ENCODE data around the gene CPNE7. TPM values are rescaled to one million over a fixed set of nuclear protein-coding genes. Genes with fewer than 3 reads are reported as not detected.

The CPNE7 gene
- total and polyA plus RNA-seq, 2 of the 13 experiments (the other 11 are each of a cell fraction or from before 2014, with no cell fraction given), result 0.59 TPM; not detected in 1

DNA sequence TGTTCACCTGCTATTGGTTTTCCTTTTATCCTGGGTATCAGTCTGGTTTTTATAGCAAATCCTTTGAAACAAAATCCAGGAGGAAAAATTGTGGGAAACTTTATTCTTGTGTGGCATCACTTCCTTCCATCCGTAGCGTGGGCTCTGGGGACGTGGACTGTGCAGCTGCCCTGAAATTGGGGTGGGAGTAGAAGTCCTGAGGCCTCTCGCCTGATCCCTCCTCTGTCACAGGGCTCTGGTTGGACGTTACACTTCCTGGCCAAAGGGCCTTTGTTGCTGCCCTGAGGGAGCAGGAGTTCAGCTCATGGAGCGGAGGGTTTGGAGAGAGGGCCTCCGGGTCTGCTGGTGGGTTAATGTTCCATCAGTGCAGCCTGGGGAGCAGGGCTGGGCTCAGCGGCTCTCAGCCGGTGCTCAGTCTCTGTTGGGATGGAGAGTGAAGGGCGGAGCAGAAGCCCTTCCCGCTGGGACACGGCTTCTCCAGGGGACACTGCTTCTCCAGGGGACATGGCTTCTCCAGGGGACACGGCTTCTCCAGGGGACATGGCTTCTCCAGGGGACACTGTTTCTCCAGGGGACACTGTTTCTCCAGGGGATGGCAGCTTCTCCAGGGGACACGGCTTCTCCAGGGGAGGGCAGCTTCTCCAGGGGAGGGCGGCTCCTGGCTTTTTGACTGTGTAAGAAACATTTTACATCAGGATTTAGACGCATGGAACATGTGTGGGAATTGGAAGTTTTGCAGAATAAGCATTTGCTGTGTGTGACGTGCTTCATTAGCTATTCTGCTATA lies 30.3 kb upstream of the CPNE7 start (continued):
- TF ChIP-seq MBNL3 (CRISPR knock-in tag; conservative IDR thresholded peaks at IDR 0.05) (no peak), ZNF251 (CRISPR knock-in tag; IDR thresholded peaks at IDR 0.05) (no peak), ZNF556 (CRISPR knock-in tag; IDR thresholded peaks at IDR 0.05; ENCODE audit: borderline replicate concordance) (peak; percentile 70), IRX3 (CRISPR knock-in tag; IDR thresholded peaks at IDR 0.05; ENCODE audit: borderline replicate concordance, low read depth) (0 out of 2 replicates have a peak, but pooled peaks have one; percentile 52), RXRB (CRISPR knock-in tag; IDR thresholded peaks at IDR 0.05; ENCODE audit: borderline replicate concordance) (peak; percentile 85), MATR3 (CRISPR knock-in tag; IDR thresholded peaks at IDR 0.05) (no peak), BORCS8-MEF2B (CRISPR knock-in tag; IDR thresholded peaks at IDR 0.05) (peak; percentile 54), ZNF160 (CRISPR knock-in tag; IDR thresholded peaks at IDR 0.05) (peak; percentile 30; the same call in 1 of the 2 replicates)
- TF ChIP-seq, protein P1, sequence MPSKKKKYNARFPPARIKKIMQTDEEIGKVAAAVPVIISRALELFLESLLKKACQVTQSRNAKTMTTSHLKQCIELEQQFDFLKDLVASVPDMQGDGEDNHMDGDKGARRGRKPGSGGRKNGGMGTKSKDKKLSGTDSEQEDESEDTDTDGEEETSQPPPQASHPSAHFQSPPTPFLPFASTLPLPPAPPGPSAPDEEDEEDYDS (CRISPR knock-in tag; IDR thresholded peaks at IDR 0.05), result no peak
- TF ChIP-seq, protein P2, sequence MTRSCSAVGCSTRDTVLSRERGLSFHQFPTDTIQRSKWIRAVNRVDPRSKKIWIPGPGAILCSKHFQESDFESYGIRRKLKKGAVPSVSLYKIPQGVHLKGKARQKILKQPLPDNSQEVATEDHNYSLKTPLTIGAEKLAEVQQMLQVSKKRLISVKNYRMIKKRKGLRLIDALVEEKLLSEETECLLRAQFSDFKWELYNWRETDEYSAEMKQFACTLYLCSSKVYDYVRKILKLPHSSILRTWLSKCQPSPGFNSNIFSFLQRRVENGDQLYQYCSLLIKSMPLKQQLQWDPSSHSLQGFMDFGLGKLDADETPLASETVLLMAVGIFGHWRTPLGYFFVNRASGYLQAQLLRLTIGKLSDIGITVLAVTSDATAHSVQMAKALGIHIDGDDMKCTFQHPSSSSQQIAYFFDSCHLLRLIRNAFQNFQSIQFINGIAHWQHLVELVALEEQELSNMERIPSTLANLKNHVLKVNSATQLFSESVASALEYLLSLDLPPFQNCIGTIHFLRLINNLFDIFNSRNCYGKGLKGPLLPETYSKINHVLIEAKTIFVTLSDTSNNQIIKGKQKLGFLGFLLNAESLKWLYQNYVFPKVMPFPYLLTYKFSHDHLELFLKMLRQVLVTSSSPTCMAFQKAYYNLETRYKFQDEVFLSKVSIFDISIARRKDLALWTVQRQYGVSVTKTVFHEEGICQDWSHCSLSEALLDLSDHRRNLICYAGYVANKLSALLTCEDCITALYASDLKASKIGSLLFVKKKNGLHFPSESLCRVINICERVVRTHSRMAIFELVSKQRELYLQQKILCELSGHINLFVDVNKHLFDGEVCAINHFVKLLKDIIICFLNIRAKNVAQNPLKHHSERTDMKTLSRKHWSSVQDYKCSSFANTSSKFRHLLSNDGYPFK (CRISPR knock-in tag; IDR thresholded peaks at IDR 0.05; ENCODE audit: borderline replicate concordance), result peak; percentile 8; the same call in 1 of the 2 replicates
- TF ChIP-seq, protein P3, sequence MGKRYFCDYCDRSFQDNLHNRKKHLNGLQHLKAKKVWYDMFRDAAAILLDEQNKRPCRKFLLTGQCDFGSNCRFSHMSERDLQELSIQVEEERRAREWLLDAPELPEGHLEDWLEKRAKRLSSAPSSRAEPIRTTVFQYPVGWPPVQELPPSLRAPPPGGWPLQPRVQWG (CRISPR knock-in tag; IDR thresholded peaks at IDR 0.05; ENCODE audit: borderline replicate concordance, low read depth), result no peak
- TF ChIP-seq, protein P4, sequence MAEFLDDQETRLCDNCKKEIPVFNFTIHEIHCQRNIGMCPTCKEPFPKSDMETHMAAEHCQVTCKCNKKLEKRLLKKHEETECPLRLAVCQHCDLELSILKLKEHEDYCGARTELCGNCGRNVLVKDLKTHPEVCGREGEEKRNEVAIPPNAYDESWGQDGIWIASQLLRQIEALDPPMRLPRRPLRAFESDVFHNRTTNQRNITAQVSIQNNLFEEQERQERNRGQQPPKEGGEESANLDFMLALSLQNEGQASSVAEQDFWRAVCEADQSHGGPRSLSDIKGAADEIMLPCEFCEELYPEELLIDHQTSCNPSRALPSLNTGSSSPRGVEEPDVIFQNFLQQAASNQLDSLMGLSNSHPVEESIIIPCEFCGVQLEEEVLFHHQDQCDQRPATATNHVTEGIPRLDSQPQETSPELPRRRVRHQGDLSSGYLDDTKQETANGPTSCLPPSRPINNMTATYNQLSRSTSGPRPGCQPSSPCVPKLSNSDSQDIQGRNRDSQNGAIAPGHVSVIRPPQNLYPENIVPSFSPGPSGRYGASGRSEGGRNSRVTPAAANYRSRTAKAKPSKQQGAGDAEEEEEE (CRISPR knock-in tag; IDR thresholded peaks at IDR 0.05; ENCODE audit: borderline replicate concordance), result no peak
- TF ChIP-seq, protein P5, sequence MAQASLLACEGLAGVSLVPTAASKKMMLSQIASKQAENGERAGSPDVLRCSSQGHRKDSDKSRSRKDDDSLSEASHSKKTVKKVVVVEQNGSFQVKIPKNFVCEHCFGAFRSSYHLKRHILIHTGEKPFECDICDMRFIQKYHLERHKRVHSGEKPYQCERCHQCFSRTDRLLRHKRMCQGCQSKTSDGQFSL (CRISPR knock-in tag; IDR thresholded peaks at IDR 0.05), result no peak
- TF ChIP-seq, protein P6, sequence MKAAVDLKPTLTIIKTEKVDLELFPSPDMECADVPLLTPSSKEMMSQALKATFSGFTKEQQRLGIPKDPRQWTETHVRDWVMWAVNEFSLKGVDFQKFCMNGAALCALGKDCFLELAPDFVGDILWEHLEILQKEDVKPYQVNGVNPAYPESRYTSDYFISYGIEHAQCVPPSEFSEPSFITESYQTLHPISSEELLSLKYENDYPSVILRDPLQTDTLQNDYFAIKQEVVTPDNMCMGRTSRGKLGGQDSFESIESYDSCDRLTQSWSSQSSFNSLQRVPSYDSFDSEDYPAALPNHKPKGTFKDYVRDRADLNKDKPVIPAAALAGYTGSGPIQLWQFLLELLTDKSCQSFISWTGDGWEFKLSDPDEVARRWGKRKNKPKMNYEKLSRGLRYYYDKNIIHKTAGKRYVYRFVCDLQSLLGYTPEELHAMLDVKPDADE (CRISPR knock-in tag; IDR thresholded peaks at IDR 0.05), result no peak
- TF ChIP-seq, protein P7, sequence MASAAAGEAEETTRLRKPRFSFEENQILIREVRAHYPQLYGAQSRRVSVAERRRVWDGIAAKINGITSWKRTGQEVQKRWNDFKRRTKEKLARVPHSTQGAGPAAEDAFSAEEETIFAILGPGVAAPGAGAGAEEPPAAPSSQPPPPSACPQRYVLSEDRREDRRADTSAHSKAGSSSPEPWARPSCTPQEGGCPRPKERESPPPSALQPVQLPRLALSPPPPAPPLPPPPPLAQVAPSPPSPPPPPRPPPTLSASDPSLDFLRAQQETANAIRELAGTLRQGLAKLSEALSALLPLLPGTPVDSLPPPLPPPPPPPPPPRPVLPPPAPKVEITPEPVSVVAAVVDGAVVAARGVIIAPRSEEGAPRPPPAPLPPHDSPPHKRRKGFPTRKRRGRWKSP (CRISPR knock-in tag; IDR thresholded peaks at IDR 0.05), result peak; percentile 57; the same call in 1 of the 2 replicates
- TF ChIP-seq, protein P8, sequence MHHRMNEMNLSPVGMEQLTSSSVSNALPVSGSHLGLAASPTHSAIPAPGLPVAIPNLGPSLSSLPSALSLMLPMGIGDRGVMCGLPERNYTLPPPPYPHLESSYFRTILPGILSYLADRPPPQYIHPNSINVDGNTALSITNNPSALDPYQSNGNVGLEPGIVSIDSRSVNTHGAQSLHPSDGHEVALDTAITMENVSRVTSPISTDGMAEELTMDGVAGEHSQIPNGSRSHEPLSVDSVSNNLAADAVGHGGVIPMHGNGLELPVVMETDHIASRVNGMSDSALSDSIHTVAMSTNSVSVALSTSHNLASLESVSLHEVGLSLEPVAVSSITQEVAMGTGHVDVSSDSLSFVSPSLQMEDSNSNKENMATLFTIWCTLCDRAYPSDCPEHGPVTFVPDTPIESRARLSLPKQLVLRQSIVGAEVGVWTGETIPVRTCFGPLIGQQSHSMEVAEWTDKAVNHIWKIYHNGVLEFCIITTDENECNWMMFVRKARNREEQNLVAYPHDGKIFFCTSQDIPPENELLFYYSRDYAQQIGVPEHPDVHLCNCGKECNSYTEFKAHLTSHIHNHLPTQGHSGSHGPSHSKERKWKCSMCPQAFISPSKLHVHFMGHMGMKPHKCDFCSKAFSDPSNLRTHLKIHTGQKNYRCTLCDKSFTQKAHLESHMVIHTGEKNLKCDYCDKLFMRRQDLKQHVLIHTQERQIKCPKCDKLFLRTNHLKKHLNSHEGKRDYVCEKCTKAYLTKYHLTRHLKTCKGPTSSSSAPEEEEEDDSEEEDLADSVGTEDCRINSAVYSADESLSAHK (CRISPR knock-in tag; IDR thresholded peaks at IDR 0.05; ENCODE audit: borderline replicate concordance), result no peak

Data from HepG2 (cell line).